Ascending aorta (tissue), 2 donors: ENCODE results near the gene SPON1. TPM values are rescaled to one million over a fixed set of nuclear protein-coding genes. Genes with fewer than 3 reads are reported as not detected.

ENCODE experiments used
- DNase-seq, 2 donors: peaks; one replicate each; pipeline ENCODE4 v3.0.0-alpha.2; 2019; ENCODE audit warnings: low spot score in 2 of 2
- H3K27ac ChIP-seq, 2 donors: fragments of 200-600 bp; sonication (generic); one replicate each; pipeline ENCODE4 v1.5.1; 2016 to 2017; ENCODE audit warnings: mild to moderate bottlenecking in 1 of 2
- H3K27me3 ChIP-seq: fragments of 200-600 bp; sonication (generic); one replicate; pipeline ENCODE4 v1.5.1; 2017
- H3K36me3 ChIP-seq, 2 donors: fragments of 200-600 bp; sonication (generic); one replicate each; pipeline ENCODE4 v1.5.1; 2016
- H3K4me1 ChIP-seq, 2 donors: fragments of 200-600 bp; sonication (generic); one replicate each; pipeline ENCODE4 v1.5.1; 2016 to 2017; ENCODE audit warnings: mild to moderate bottlenecking in 1 of 2
- H3K4me3 ChIP-seq, 2 donors: fragments of 200-600 bp; sonication (generic); one replicate each; pipeline ENCODE4 v1.5.1; 2016 to 2017; ENCODE audit warnings: mild to moderate bottlenecking in 1 of 2
- H3K9me3 ChIP-seq, 2 donors: fragments of 200-600 bp; sonication (generic); one replicate each; pipeline ENCODE4 v1.5.1; 2016
- intact Hi-C: fragments of 100-400 bp; cut with DNase I; formaldehyde crosslinking; loops from one replicate; pipeline ENCODE4 v1.15.1; 2023
- total RNA-seq: library from RNA; depleted of rRNA; stranded (reverse); fragments of >200 nt; gene quantifications from one replicate; pipeline ENCODE4 v1.1.0, GENCODE V29; 2016
- TF ChIP-seq, protein P1 (sequence below), 3 experiments: fragments of 200-600 bp in 2 of 3; fragments of 450-650 bp in 1 of 3; sonication (generic) in 2 of 3; IDR thresholded peaks; one replicate each; pipeline ENCODE4 v1.5.1; 2016 to 2019; ENCODE audit warnings: antibody characterized with exemption in 3 of 3, mild to moderate bottlenecking in 1 of 3, moderate library complexity in 1 of 3

The SPON1 gene
- total RNA-seq, 1 donor from 2014 or later = 37.8 TPM

DNA sequence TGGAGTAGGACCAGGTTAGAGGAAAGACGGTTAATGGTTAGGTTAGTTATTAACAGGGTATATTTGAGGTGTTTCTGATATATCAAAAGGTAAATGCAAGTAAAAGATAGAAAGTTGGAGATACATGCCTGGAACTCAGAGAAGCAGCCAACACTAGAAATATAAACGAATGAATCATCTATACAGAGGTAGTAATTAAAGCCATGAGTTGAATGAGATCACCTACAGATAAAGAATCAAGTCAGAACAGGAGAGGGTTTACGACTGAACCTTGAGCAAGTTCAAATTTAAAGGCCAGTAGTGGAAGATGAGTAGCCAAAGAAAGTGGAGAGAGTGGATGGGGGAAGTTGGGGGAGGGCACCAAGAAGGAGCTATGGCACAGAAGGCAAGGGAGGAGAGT, 73.9 kb downstream of the SPON1 start:
- TF ChIP-seq, protein P1, sequence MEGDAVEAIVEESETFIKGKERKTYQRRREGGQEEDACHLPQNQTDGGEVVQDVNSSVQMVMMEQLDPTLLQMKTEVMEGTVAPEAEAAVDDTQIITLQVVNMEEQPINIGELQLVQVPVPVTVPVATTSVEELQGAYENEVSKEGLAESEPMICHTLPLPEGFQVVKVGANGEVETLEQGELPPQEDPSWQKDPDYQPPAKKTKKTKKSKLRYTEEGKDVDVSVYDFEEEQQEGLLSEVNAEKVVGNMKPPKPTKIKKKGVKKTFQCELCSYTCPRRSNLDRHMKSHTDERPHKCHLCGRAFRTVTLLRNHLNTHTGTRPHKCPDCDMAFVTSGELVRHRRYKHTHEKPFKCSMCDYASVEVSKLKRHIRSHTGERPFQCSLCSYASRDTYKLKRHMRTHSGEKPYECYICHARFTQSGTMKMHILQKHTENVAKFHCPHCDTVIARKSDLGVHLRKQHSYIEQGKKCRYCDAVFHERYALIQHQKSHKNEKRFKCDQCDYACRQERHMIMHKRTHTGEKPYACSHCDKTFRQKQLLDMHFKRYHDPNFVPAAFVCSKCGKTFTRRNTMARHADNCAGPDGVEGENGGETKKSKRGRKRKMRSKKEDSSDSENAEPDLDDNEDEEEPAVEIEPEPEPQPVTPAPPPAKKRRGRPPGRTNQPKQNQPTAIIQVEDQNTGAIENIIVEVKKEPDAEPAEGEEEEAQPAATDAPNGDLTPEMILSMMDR (IDR thresholded peaks at IDR 0.05) = no peak
- no peaks in the 10 kb centered on the region for H3K27me3 ChIP-seq
- no peaks in the 10 kb centered on the region for H3K4me1 ChIP-seq
- no peaks in the 10 kb centered on the region for H3K36me3 ChIP-seq
- H3K4me3 ChIP-seq = no peak overlapping the region
- intact Hi-C loops = no loop called here
- H3K27ac ChIP-seq = no peak overlapping the region
- DNase-seq = no peak
- no peaks in the 10 kb centered on the region for H3K9me3 ChIP-seq

DNA sequence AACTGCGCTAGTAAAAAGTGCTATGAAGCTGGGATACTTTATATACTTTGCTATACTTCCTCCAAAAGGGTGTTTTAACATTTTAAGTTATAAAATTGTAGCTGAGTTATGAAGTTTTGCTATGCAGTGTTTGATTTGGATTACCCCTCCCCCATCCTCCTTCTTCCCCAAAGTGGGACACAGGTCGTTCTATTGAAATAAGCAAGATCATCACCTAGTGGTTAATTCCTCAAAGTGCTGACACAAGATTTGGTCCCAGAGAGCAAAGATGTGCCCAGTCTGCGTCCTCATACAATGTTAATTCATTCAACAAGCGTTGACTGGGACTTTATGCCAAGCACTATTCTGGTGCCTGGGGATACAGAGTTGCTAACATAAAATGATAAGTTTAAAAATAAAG, 78.5 kb downstream of the SPON1 start:
- Histone ChIP-seq H3K36me3 (no peaks in the 10 kb centered on the region), H3K27ac (no peak overlapping the region), H3K9me3 (no peaks in the 10 kb centered on the region), H3K4me3 (no peak overlapping the region), H3K27me3 (no peaks in the 10 kb centered on the region), H3K4me1 (peaks cover 0 to 3% of the 10 kb centered on the region in 2 donors)
- TF ChIP-seq, protein P1 (IDR thresholded peaks at IDR 0.05) = peak in 1 of 3 experiments; percentile 26
- DNase-seq = no peak
- intact Hi-C loops = no loop called here

DNA sequence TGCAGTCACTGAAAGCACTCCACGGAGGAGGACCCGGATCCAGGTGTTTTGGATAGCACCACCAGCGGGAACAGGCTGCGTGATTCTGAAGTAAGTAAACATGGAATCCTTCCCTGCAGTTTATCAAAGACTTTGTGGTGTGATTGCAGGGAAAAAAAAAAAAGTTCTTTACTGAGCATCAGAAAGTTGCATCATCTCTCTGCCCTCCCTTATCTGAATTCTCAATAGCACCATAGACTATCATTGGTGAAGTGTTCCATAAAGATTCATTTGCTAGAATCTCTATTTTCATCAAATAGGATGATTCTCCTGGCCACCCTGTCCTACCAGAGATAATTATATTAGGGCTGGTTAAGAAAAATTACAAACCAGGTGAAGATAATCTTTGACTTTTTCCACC, 79.0 kb downstream of the SPON1 start:
- no peaks in the 10 kb centered on the region for H3K36me3 ChIP-seq
- no peaks in the 10 kb centered on the region for H3K9me3 ChIP-seq
- no peak for DNase-seq
- intact Hi-C loops = no loop called here
- no peak overlapping the region for H3K4me3 ChIP-seq
- TF ChIP-seq, protein P1 (IDR thresholded peaks at IDR 0.05) = no peak
- H3K27me3 ChIP-seq = no peaks in the 10 kb centered on the region
- peaks cover 0 to 3% of the 10 kb centered on the region in 2 donors for H3K4me1 ChIP-seq
- no peak overlapping the region for H3K27ac ChIP-seq

DNA sequence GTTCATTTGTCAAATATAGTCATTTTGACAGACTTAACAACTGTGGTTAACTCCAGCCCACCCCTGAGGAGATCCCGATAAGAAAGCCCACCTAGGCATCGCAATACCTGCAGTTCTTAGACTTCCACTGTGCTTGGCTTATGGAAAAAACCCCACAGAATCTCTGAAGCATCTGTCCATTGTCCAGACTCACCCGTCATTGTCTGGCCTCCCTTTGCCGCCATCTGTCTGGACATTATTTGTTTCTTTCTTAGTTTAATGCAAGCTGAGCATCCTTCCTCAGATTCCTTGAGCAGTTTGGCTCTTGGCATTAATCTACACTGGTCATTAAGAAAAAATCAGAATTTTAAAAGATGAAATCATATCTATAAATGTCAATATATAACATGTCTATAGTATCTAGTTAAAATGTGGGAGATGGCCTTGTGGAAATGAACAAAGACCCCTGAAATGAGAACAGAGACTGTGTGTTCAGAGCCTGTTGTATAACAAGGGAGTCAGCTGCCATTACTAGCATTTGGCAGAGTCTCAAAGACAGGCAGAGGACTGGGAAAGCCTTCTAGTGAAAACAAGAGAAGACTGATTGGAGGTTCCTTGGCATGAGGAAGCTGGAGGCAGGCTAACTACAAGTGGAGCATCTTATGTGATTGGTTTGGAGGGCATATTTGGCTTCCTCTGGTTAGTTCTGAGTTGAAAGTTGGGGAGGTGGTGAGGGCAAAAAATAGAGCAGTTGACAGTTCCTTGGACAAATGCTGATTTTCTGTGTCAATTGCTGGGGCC, 80.4 kb downstream of the SPON1 start:
- intact Hi-C loops = no loop called here
- Histone ChIP-seq H3K4me1 (peaks cover 0 to 3% of the 10 kb centered on the region in 2 donors), H3K27me3 (no peaks in the 10 kb centered on the region), H3K27ac (no peak overlapping the region), H3K36me3 (no peaks in the 10 kb centered on the region), H3K9me3 (no peaks in the 10 kb centered on the region), H3K4me3 (no peak overlapping the region)
- DNase-seq = no peak
- TF ChIP-seq, protein P1 (IDR thresholded peaks at IDR 0.05) = no peak

DNA sequence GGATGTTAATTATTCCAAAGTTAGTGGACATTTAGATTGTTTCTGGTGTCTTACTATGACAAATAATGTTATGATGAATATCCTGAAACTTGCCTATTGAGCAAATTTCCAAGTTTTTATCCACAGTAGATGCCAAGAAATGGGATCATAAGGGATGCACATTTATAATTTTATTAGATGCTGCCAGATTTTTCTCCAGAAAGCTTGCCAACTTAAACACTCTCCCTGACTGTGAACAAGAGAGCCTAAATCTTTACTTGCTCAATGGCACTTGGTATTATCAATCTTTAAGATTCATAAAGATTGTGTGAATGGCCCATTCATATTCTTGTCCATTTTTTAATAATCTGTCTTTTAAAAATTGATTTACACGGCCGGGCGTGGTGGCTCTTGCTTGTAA, 82.4 kb downstream of the SPON1 start:
- H3K27me3 ChIP-seq = no peaks in the 10 kb centered on the region
- no peaks in the 10 kb centered on the region for H3K9me3 ChIP-seq
- intact Hi-C loops = no loop called here
- H3K36me3 ChIP-seq = no peaks in the 10 kb centered on the region
- no peak overlapping the region for H3K4me3 ChIP-seq
- H3K27ac ChIP-seq = no peak overlapping the region
- DNase-seq = no peak
- peaks cover 0 to 3% of the 10 kb centered on the region in 2 donors for H3K4me1 ChIP-seq
- TF ChIP-seq, protein P1 (IDR thresholded peaks at IDR 0.05) = no peak
